Omental fat pad (tissue), 4 donors: ENCODE results near the gene PIGR. TPM values are rescaled to one million over a fixed set of nuclear protein-coding genes. Genes with fewer than 3 reads are reported as not detected.
A peak's percentile ranks its signal among the peaks of the same experiment; 100 is the strongest.

Source experiments
- ATAC-seq: fragments of 150-250 bp; one replicate; pipeline ENCODE4 v1.9.1; 2016; ENCODE audit warnings: mild to moderate bottlenecking, moderate library complexity; ENCODE audit not compliant: low FRiP score
- DNase-seq: peaks from one replicate; pipeline ENCODE4 v3.0.0-alpha.2; 2019; ENCODE audit warnings: low spot score
- CTCF ChIP-seq, 3 donors: fragments of 450-650 bp; IDR thresholded peaks; one replicate each; pipeline ENCODE4 v1.5.1; 2016 to 2017; ENCODE audit warnings: antibody characterized with exemption in 3 of 3, mild to moderate bottlenecking in 3 of 3, moderate library complexity in 2 of 3
- total RNA-seq, 4 donors: library from RNA; depleted of rRNA; stranded (reverse); fragments of >200 nt; gene quantifications; one replicate each; pipeline ENCODE4 v1.1.0, GENCODE V29; 2016

Gene PIGR
- total RNA-seq, 4 donors from 2014 or later: 0.24 to 0.44 TPM; not detected in 2

GRCh38 chr1:206916000-206916709 lies 30.1 kb downstream of the PIGR start:
- DNase-seq: no peak
- no peak for ATAC-seq
- TF ChIP-seq CTCF (IDR thresholded peaks at IDR 0.05): no peak

DNA sequence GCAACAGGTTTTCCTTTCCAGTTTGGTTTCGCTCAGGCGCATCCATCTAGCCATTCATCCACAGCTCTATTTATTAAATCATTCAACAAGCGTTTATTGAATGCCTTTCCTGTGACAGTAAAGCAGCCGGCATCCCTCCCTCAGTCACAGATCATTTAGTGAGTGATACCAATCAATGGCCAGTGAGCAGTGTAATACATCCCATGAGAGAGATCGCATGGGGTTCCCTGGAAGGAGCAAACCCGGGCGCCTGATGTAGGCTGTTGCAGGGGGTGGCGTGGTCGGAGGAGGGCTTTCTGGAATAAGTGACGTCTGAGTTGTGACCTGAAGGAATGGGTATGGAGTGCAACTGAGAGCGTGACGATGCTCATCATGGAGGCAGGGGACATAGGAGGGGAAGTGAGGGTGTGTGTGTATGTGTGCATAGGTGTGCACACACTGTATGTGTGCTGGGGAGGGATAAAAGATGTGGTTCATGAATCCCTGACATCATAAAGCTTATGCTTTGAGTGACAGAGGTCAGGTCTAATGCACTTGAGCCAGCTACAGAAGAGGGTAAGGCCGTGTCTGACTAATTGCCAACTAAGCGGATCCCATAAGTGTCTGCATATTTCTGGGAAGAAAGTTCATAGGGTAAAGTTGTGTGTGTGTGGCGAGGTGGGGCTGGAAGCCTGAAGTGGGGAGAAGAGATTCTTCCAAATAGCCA lies 31.1 kb downstream of the PIGR start:
- DNase-seq (no peak), ATAC-seq (no peak)
- no peak for TF ChIP-seq CTCF (IDR thresholded peaks at IDR 0.05)

DNA sequence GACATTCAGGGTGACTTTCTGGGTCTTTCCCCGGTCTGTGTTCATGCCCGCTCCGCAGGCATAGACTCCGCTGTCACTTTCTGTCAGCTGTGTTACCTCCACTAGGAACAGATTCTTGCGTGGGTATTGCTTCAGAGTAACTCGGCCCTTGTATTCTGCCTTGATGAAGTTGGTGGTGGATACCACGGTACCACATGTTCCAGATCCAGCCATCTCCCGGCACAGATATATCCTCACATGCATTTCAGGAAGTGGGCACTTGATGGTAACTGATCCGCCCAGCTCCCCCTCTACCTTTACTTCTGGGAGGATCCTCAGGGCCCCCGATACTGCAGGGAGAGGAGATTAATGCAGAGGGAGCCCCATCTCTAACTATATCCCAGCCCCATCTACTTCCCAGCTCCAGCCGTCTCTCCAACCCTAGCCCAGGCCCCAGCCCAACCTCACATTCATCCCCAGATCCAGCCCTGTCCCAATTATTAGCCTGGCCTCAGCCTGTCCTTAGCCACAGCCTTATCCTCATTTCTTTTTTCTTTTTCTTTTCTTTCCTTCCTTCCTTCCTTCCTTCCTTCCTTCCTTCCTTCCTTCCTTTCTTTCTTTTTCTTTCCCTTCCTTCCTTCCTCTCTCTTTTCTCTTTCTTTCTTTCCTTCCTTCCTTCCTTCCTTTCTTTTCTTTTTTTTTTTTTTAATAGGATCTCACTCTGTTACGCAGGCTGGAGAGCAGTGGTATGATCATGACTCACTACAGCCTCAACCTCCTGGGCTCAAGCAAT lies 32.3 kb downstream of the PIGR start:
- no peak for TF ChIP-seq CTCF (IDR thresholded peaks at IDR 0.05)
- DNase-seq: no peak
- no peak for ATAC-seq

GRCh38 chr1:206912445-206913095 lies 33.7 kb downstream of the PIGR start:
- ATAC-seq (peak; percentile 15), DNase-seq (no peak)
- TF ChIP-seq CTCF (IDR thresholded peaks at IDR 0.05): peak in 1 of 3 donors; percentile 48

DNA sequence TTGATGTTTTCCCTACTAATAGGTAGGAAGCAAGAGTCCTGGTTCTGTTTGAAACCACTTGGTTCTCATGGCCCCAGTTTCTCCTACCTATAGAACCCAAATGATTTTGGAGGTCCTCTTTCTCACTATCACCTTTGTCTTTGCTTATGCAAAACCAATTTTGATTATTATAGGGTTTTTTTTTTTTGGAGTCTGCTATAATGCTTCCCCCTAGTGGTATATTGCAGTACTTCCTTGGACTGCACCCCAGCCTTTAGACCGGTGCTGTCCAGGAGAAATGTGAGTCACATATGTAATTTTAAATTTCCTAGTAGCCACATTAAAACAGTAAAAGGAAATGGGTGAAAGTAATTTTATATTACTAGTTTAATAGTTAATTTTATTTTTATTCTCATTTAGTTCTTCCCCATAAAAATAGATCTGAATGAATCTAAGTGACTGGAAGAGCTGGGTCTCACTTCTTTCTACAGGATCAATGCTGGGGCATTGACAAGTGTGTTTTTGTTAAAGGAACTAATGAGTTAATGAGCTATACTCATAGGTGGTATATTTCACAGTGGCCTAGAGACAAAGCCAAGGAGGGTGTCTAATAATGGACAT lies 35.1 kb downstream of the PIGR start:
- TF ChIP-seq CTCF (IDR thresholded peaks at IDR 0.05): peak in 1 of 3 donors; percentile 31
- no peak for ATAC-seq
- no peak for DNase-seq

DNA sequence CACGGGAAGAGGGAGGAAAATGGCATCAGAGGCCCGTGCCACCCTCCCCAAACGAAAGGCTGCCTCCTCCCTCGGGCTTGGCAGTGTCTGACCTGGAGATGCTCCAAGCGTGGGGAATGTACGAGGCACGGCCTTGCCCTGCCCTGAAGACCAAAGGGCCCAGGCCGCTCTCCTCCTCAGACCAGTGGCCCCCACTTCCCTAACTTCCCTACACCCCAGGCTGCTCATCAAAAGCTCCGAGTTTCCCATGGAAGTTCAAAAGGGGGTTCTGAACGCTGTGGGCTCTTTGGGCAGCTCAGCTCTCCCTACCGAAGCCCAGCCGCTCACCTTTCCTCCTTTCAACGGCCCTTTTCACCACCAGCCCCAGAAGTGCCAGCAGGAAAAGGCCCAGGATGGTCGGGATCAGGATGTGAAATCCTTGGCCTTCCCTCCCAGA lies 36.4 kb downstream of the PIGR start:
- TF ChIP-seq CTCF (IDR thresholded peaks at IDR 0.05): no peak
- DNase-seq (no peak), ATAC-seq (peak; percentile 55)
